ENCODE data around the gene ALKBH5.

Gene ALKBH5

DNA sequence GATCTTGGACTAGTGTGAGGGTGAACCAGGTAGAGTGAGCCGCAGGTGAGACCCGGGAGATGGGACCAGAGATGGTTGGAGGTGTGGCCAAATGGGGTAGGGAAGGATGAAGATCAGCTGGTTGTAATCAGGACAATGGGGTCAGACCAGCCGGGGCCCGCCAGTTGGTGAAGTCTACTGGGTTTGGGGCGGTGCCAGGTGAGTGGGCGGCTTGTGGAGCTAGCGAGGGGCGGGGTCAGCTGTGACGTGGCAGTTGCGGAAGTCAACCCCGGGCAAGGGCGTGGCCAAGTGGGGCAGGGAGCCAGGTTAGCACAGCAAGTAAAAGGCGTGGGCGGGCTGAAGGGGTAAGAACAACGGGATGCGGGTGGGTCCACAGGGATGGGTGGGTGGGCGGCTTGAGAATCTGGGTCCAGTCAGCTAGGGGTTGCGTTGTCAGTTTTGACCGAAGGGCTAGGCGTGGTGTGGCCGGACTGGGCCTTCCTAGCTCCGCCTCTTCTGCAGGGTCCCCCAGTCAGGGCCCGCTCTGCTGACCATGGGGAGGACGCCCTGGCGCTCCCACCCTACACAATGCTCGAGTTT lies 25.5 kb upstream of the ALKBH5 start:
- peak; percentile 86 for DNase-seq

DNA sequence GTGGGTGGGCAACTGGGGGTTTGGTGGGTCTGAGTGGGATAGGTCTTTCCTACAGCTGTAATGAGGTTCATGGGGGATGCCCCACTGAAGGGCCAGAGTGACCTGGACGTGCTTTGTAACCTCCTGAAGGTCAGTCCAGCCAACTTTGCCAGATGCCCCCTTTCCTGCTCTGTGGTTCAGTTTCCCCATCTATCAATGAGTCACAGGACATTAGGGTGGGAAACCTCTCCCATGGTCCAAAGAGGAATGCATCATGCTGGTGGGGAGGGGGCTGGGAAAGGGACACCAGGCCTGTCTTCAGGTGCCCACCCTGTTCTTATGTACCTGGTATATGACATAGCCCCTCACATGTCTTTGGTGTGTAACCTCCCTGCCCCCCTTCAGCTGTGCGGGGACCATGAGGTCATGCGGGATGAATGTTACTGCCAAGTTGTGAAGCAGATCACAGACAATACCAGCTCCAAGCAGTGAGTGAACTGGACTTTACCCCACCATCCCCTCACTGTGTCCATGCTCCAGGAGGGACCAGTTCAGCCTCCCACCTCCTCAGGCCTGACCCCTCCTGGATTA lies 24.0 kb upstream of the ALKBH5 start:
- no peak for DNase-seq

DNA sequence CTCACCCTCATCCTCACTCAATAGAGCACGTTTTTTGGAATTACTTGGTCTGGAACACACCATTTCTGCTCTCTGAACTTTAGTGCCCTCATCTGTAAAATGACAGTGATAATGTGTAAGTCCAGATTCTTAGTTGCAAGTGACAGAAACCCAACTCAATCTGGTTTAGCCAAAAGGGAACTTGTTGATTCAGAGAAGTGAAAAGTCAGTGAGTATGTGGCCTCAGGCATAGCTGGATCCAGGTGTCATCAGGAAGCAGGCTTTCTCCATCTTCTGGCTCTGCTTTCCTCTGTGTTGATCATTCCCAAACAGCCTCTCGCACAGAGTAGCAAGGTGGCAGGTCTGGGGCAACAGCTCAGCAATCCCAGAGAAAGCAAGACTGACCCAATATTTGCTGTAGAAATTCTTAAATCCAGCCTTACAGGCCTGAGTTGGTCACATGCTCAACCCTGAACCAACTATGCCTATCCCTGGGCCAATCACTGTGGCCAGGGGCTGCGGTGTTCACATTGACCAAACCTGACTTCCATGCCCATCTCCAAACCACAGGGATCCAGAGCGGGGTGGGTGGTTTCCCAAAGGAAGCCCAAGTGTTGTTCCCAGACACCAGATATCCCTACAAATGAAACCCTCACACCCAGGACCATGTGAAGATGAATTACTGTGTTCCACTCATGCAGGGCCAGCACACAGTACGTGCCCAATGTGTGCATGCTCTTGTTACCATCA lies 23.3 kb upstream of the ALKBH5 start:
- DNase-seq = no peak

DNA sequence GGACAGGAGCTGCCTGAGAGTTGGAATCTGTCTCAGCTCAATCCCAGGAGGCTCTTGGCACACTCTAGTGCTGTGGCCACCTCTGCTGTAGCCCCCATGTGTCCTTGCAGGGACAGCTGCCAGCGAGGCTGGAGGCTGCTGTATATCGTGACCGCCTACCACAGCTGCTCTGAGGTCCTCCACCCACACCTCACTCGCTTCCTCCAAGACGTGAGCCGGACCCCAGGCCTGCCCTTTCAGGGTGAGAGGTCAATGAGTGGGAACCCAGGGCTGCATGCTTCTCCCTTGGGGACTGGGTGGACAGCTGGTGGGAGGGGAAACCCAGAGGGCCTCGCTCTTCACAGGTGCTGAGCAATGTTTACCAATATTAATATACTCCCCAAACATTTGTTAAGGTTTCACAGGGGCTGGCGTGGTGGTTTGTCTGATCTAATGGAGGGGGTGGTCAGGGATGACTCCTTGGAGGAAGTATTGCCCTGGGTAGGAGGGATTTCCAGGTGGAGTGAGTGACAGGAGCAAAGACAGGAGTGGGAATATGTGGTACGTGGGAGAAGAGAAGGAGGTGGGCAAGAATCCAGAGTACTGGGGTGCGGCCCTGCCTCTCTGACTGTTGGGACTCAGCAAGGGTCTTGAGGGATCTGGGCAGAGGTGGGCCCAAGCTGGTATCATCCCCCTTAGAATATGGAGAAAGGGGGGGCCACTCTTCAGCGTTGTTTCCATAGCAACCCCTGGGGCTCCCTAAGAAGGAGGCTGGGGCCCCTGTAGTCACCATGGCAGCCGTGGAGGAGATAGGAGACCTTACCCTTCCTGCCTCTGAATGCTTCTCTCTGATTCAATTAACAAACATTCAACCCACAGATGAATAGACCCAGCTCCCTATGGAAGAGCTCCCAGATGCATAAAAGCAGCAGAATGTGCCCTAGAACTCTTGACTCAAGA lies 22.2 kb upstream of the ALKBH5 start:
- DNase-seq = no peak

DNA sequence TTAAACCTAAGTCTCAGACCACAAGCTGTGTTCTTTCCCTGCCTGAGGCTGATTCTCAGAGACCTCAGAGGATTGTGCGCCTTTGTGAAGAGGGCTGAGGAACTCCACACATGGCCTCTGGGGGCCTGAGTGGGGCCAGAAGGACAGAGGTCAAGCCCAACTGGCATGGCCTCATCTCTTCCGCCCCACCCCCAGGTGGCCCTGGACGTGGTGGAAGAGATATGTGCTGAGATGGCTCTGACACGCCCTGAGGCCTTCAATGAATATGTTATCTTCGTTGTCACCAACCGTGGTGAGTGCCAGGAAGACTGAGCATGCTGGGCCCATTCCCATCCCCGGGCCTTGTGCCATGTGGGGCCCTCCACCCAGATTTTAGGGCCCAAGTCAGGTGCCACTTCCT lies 20.1 kb upstream of the ALKBH5 start:
- no peak for DNase-seq

DNA sequence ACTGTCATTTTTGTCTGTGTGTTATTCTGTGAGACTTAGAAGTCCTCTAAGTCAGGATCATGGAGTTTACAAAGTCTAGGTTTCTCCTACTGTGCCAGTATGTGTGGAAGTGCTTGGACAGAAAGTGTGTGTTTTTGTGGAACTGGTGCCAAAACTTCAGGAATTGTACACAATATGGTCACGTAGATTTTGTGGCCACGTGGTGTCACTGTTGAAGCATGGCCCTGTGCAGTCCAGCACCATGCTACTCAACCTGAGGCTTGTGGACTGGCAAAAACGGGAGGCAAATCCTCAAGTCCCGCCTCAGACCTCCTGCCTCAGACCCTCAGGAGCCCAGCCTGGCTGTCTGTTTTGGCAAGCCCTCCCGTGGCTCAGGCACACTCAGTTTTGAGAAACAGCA lies 16.7 kb upstream of the ALKBH5 start:
- no peak for DNase-seq

DNA sequence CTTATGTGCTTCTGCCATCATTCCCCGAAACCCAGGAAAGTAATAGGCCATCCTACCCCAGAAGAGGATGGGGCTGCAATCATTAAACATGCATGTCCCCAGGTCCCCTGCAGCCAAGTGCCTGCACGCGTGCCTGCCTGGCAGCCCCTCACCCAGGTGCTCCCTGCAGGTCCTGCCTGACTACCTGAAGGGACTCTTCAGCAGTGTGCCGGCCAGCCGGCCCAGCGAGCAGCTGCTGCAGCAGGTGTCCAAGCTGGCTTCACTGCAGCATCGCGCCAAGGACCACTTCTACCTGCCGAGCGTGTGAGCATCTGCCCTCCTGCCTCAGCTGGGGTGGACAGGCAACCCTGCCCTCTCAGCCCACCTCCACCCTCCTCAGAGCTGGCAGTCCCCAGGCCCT lies 16.2 kb upstream of the ALKBH5 start:
- no peak for DNase-seq

DNA sequence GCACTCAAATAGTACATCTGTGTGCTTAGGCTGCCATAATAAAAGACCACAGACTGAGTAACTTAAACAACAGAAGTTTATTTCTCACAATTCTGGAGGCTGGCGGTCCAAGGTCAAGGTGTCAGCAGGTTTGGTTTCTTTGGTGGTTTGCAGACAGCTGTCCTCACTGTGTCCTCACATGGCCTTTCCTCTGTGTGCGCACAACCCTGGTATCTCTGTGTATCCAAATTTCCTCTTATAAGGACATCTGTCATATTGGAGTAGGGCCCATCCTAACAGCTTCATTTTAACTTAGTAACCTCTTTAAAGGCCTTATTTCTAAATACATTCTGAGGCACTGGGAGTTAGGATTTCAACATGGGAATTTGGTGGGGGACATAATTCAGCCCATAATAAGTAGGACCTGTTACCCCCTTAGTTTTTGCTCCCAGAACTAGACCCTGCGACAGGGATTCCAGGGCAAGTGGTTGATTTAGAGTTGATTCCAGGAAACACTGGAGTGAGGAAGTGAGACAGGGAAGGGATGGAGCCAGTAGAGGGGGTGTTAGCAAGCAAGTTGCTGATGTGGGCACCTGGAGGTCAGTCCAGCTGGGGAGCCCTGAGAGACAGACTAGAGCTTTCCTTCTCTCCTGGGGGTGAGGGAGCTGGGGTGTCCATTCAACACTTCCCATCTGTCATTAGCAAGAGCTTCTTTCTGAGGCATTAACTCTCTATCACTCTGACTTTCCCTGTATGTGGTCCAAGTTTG lies 10.9 kb upstream of the ALKBH5 start:
- no peak for DNase-seq

DNA sequence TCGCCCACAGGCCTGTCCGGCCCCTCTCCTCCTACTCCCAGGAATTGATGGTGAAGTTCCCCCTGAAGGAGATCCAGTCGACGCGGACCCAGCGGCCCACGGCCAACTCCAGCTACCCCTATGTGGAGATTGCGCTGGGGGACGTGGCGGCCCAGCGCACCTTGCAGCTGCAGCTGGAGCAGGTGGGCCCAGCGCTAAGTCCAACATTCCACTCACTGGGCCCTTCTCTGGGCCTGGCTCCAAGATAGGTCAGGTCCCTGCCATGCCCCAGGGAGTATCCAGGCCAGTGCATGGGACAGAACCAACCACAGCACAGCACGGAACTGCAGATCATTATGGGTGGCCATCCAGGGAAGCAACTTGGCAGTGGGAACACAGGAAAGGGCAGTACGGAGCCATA lies 9.9 kb upstream of the ALKBH5 start:
- no peak for DNase-seq

DNA sequence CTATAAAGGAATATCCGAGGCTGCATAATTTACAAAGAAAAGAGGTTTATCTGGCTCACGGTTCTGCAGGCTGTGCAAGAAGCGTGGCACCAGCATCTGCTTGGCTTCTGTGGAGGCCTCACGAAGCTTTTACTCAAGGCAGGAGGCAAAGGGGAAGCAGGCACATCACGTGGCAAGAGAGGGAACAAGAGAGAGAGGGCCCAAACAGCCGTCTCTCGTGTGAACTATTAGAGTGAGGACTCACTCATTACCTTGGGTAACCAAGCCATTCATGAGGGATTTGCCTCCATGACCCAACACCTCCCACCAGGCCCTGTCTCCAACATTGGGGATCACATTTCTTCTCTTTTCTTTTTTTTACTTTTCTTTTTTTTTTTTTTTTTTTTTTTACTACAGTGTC lies 7.5 kb upstream of the ALKBH5 start:
- no peak for DNase-seq

DNA sequence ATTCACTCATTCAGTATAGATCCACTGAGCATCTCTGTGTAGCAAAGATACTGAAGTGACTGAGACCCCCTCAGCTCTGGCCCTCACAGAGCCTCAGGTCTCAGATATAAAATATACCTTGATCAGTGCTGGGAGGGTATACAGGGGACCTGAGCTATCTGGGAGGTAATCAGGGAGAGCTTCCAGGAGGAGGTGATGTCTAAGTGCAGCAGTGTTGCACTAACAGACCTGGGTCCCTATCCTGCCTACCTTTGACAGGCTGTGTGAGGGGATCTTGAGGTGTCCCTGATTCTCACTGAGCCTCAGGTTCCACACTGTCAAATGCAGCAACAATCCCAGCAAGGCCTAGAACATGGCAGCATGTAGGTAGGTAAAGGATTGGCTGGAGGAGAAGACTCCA lies 6.5 kb upstream of the ALKBH5 start:
- no peak for DNase-seq

DNA sequence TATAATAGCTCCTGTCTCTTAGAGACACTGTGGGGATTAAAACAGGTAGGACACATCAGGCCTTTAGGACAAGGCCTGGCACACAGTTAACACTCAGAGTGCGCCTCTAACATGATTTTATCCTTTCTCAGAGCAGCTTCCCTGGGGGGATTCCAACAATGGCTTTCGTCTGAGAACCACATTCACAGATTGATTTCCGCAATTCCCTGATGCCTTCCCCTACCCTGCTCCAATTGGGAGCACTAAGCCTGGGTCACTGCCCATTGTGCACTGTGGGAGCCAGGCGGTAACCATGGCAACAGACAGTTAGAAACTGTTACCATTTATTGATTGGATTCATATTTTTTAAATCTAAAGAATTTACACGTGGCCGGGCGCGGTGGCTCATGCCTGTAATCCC lies 5.9 kb upstream of the ALKBH5 start:
- no peak for DNase-seq

DNA sequence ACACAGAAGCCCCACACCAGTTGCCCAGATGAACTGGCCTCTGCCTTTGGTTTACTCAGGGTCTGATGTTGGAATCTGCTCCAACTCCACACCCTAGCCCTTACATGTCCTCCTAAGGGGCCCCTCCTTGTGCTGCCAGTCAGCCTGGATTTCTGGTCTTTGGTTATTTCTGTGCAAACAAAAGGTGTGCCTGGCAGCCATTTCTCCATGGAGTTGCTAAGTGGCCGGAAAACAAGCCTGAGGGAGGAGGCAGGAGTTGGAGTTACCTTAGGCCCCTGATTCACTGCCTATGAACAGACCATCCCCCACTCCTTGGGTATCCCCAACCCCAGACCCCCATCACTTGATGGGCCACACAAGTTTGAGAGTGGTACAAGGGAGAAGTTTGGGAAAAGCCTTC lies 4.4 kb upstream of the ALKBH5 start:
- DNase-seq = no peak

DNA sequence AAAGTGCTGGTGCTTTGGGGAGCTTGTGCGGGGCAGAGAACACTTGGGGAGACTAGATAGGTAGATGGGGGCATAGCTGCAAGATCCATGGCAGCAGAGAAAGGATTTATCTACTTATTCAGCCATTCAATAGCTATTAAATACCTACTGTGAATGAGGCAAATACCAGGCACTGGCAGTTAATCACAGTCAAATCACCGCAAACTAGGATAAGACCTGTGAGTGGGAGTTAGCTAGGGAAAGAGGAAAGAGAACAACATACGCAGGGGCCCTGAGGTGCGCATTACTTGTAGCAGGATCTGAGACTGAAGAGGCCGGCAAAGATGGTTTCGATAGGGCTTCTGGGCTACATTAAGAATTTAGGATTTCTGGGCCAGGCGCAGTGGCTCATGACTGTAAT lies 3.8 kb upstream of the ALKBH5 start:
- DNase-seq = no peak

DNA sequence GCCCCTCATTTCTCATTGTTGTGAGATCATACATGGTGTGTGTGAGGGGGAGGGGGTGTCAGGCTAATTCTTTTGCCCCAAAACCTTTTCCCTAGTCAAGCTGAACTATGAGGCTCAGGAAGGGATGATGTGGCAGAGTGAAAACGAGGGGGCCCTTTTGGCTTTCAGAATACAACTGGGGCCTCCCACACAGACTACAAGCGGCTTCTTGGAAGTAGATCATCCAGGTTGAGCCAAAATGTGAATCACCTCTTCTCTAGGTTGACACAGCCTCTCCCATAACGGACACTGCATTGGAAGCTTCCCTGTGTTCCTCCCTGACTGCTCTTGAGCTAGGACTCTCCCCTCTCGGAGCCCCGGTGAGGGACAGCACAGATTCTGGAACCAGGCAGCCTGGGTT lies 2.3 kb upstream of the ALKBH5 start:
- no peak for DNase-seq

DNA sequence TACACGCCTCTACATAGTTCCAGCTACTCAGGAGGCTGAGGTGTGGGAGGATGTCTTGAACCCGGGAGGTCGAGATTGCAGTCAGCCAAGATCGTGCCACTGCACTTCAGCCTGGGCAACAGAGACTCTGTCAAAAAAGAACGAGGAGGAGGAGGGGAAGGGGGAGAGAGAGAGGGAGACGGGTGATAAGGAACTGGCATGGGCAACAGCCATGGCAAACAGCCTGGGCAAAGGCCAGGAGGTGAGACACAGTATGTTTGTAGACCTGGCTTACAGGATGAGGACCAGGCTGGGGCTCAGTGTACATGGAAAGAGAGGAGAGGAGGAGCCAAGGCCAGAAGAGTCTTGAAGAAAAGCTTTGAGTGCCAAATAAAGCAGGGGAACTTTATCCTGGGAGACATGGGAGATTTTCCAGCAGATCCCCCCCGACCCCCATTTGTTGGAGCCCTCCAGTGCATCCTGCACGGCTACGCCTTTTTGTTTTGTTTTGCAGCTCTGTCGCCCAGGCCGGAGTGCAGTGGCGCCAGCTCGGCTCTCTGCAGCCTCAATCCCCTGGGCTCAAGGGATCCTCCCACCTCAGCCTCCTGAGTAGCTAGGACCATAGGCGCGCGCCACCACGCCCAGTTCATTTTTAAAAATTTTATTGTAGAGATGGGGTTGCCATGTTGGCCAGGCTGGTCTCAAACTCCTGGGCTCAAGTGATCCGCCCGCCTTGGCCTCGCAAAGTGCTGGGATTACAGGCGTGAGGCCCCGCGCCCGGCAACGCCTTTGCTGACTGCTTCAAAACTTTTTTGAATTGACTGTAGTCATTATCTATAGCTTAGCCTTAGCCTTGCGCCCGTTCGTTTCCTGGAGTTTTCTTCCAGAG lies 1.3 kb upstream of the ALKBH5 start:
- peak; percentile 7 for DNase-seq

DNA sequence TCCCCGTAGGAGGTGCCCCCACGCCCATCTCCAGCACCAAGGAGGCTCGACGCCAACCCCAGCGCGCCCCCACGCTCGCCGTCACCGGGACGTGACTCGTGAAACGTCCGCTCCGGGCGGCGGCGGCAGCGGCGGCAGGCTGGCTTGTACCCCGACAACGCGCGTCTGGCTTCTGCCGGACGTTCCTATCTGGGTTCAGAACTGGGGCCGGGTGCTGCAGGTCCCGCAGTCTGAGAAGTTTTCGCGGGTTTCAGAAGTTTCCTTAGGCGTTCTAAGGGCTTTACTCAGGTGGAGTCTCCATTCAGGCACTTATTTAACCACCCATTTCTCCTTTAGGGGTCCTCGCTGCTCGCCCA lies 672 bp upstream of the ALKBH5 start:
- peak; percentile 72 for DNase-seq

DNA sequence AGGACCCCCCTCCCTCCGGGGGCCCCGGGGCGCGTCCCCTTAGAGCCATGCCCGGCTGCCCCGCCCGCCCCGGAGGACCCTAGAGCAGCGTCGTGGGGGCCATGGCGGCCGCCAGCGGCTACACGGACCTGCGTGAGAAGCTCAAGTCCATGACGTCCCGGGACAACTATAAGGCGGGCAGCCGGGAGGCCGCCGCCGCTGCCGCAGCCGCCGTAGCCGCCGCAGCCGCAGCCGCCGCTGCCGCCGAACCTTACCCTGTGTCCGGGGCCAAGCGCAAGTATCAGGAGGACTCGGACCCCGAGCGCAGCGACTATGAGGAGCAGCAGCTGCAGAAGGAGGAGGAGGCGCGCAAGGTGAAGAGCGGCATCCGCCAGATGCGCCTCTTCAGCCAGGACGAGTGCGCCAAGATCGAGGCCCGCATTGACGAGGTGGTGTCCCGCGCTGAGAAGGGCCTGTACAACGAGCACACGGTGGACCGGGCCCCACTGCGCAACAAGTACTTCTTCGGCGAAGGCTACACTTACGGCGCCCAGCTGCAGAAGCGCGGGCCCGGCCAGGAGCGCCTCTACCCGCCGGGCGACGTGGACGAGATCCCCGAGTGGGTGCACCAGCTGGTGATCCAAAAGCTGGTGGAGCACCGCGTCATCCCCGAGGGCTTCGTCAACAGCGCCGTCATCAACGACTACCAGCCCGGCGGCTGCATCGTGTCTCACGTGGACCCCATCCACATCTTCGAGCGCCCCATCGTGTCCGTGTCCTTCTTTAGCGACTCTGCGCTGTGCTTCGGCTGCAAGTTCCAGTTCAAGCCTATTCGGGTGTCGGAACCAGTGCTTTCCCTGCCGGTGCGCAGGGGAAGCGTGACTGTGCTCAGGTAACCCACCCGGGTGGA lies 759 bp downstream of the ALKBH5 start:
- DNase-seq = peak; percentile 81

DNA sequence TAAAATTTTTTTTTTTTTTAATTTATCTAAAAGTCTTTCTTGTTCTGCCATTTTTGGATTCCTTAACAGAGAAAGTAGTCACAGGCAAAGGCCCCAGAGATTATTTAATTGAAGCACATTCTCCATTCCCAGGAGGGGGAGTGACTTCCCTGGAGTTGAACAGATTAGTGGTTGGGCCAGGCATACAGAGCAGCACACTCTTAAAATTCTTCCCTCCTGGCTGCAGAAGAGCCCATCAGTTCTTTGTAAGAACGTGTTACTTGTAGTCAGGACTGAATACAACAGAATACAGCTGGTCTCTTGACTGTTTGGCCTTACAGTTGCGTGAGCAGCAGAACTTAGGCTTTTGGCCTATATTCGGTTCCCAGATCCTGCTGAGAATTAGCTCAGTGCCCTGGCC lies 1.8 kb downstream of the ALKBH5 start:
- no peak for DNase-seq

DNA sequence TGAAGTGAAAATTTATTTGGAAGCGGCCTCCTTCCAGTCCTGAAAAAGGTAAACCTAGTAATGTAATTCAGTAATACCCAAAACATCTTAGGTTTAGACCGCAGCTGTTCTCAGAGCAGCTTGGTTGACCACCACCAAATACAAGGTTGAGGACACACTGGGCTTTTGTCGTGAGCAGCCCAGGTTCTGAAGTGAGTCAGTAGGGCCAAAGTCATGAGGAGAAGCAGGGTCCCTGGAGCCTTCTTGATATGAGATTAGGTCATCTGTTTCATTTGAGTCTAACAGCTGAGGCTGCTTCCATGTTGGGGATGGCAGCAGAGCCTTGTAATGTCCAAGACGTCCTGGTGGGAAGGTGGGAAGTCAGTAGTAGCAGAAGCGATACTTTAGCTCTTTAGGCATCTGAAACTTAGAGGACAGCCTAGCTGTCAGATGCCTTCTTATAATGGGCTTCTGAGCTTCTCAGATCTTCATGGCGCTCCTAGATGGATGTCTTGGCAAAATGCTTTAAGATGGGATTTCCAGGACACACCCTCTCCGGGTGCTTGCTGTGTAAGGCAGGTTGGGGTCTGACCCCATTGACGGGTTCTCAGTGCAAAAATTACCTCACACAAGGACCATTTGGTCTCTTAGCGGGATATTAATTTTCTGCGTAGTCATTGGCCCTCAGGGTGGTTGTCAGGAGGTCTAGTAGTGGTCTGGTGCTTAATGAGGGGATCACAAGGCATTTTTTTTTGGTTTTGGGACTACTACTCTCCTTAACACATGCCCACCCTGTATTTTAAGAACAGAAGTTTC lies 2.4 kb downstream of the ALKBH5 start:
- no peak for DNase-seq
